ENCODE measurements around the gene CCDC74A.
"Not testable (repeated sequence)": the region's sequence is repeated elsewhere in the genome, so short reads cannot be mapped to it uniquely, and the experiment has no call there.

The CCDC74A gene

GRCh38 chr2:131567891-131568290 is 40.2 kb downstream of the CCDC74A start:
- DNase-seq: no peak

GRCh38 chr2:131568401-131568800 is 40.7 kb downstream of the CCDC74A start:
- DNase-seq: not testable (repeated sequence)

GRCh38 chr2:131572175-131572574 is 44.5 kb downstream of the CCDC74A start:
- no peak for DNase-seq

GRCh38 chr2:131577812-131578211 is 50.1 kb downstream of the CCDC74A start:
- no peak for DNase-seq

GRCh38 chr2:131580187-131580586 is 52.5 kb downstream of the CCDC74A start:
- DNase-seq: no peak

All from activated effector memory CD4-positive, alpha-beta T cell treated with anti-CD3 and anti-CD28 coated beads, Interleukin-2, amount 50 U/mL, for 16 hours (primary cell).